IPS-20b (cell line): ENCODE data around the gene ITLN2.
A peak's percentile ranks its signal among the peaks of the same experiment; 100 is the strongest.

Experiments used
- H3K27ac ChIP-seq: one replicate; pipeline ENCODE4 v1.5.1; 2013; ENCODE audit warnings: low read length
- H3K27me3 ChIP-seq: 2 replicates; pipeline ENCODE4 v1.6.1; 2013; ENCODE audit warnings: mild to moderate bottlenecking, low read length, inconsistent platforms; ENCODE audit not compliant: insufficient read depth
- H3K36me3 ChIP-seq: 2 replicates; pipeline ENCODE4 v1.6.1; 2013; ENCODE audit warnings: low read depth, mild to moderate bottlenecking, inconsistent platforms, low read length, moderate library complexity; ENCODE audit not compliant: insufficient read depth
- H3K4me1 ChIP-seq: 2 replicates; pipeline ENCODE4 v1.6.1; 2013; ENCODE audit warnings: mild to moderate bottlenecking, control low read depth, inconsistent platforms, low read length, moderate library complexity; ENCODE audit not compliant: insufficient read depth
- H3K4me3 ChIP-seq: 2 replicates; pipeline ENCODE4 v1.5.1; 2013; ENCODE audit warnings: mild to moderate bottlenecking, low read length, inconsistent platforms
- H3K9ac ChIP-seq: 2 replicates; pipeline ENCODE4 v1.6.1; 2013; ENCODE audit warnings: low read depth, mild to moderate bottlenecking, inconsistent platforms, low read length, moderate library complexity
- H3K9me3 ChIP-seq: 2 replicates; pipeline ENCODE4 v1.6.1; 2013; ENCODE audit warnings: mild to moderate bottlenecking, low read depth, low read length, inconsistent platforms; ENCODE audit not compliant: insufficient read depth

ITLN2 gene

GRCh38 chr1:160981584-160982411 lies 27.2 kb upstream of the ITLN2 start:
- Histone ChIP-seq H3K9me3 (no peaks in the 10 kb centered on the region), H3K27me3 (peaks cover 17% of the 10 kb centered on the region; the same call in 1 of the 2 replicates), H3K9ac (peak overlapping the region; percentile 63), H3K27ac (peak overlapping the region; percentile 15), H3K36me3 (no peaks in the 10 kb centered on the region), H3K4me3 (peak overlapping the region; percentile 46; the same call in 1 of the 2 replicates), H3K4me1 (peaks cover 11% of the 10 kb centered on the region)

- no peak overlapping the region for H3K9ac ChIP-seq
- H3K27me3 ChIP-seq, result peaks cover 17% of the 10 kb centered on the region; the same call in 1 of the 2 replicates
- no peaks in the 10 kb centered on the region for H3K9me3 ChIP-seq
- H3K27ac ChIP-seq, result no peak overlapping the region
- no peaks in the 10 kb centered on the region for H3K36me3 ChIP-seq
- peaks cover 5% of the 10 kb centered on the region for H3K4me1 ChIP-seq
- H3K4me3 ChIP-seq, result no peak overlapping the region
Observed at GRCh38 chr1:160979286-160979685, 24.7 kb upstream of the ITLN2 start.

- peaks cover 5% of the 10 kb centered on the region for H3K4me1 ChIP-seq
- H3K9ac ChIP-seq, result no peak overlapping the region
- H3K27me3 ChIP-seq, result peaks cover 17% of the 10 kb centered on the region; the same call in 1 of the 2 replicates
- no peaks in the 10 kb centered on the region for H3K9me3 ChIP-seq
- no peak overlapping the region for H3K27ac ChIP-seq
- H3K36me3 ChIP-seq, result no peaks in the 10 kb centered on the region
- no peak overlapping the region for H3K4me3 ChIP-seq
Observed at GRCh38 chr1:160978510-160978927, 23.9 kb upstream of the ITLN2 start.

GRCh38 chr1:160975026-160975425 lies 20.4 kb upstream of the ITLN2 start:
- H3K4me1 ChIP-seq, result peaks cover 18% of the 10 kb centered on the region; the same call in 1 of the 2 replicates
- H3K27ac ChIP-seq, result no peak overlapping the region
- H3K9me3 ChIP-seq, result no peaks in the 10 kb centered on the region
- H3K27me3 ChIP-seq, result no peaks in the 10 kb centered on the region
- H3K4me3 ChIP-seq, result no peak overlapping the region
- no peaks in the 10 kb centered on the region for H3K36me3 ChIP-seq
- H3K9ac ChIP-seq, result no peak overlapping the region

- no peak overlapping the region for H3K27ac ChIP-seq
- no peak overlapping the region for H3K4me3 ChIP-seq
- no peaks in the 10 kb centered on the region for H3K36me3 ChIP-seq
- H3K9me3 ChIP-seq, result no peaks in the 10 kb centered on the region
- H3K27me3 ChIP-seq, result no peaks in the 10 kb centered on the region
- no peak overlapping the region for H3K9ac ChIP-seq
- peaks cover 18% of the 10 kb centered on the region; the same call in 1 of the 2 replicates for H3K4me1 ChIP-seq
Observed at GRCh38 chr1:160973491-160973890, 18.9 kb upstream of the ITLN2 start.

- H3K27me3 ChIP-seq, result no peaks in the 10 kb centered on the region
- H3K4me3 ChIP-seq, result no peak overlapping the region
- H3K27ac ChIP-seq, result no peak overlapping the region
- H3K36me3 ChIP-seq, result no peaks in the 10 kb centered on the region
- no peak overlapping the region for H3K9ac ChIP-seq
- peaks cover 18% of the 10 kb centered on the region; the same call in 1 of the 2 replicates for H3K4me1 ChIP-seq
- H3K9me3 ChIP-seq, result no peaks in the 10 kb centered on the region
Observed at GRCh38 chr1:160972939-160973338, 18.3 kb upstream of the ITLN2 start.

GRCh38 chr1:160971618-160972056 lies 17.0 kb upstream of the ITLN2 start:
- Histone ChIP-seq H3K4me3 (peak overlapping the region; percentile 27), H3K36me3 (no peaks in the 10 kb centered on the region), H3K27ac (no peak overlapping the region), H3K9me3 (no peaks in the 10 kb centered on the region), H3K4me1 (peaks cover 18% of the 10 kb centered on the region; the same call in 1 of the 2 replicates), H3K27me3 (no peaks in the 10 kb centered on the region), H3K9ac (peak overlapping the region; percentile 8; the same call in 1 of the 2 replicates)

- H3K9ac ChIP-seq, result no peak overlapping the region
- no peak overlapping the region for H3K4me3 ChIP-seq
- no peak overlapping the region for H3K27ac ChIP-seq
- no peaks in the 10 kb centered on the region for H3K27me3 ChIP-seq
- peaks cover 5% of the 10 kb centered on the region; the same call in 1 of the 2 replicates for H3K4me1 ChIP-seq
- no peaks in the 10 kb centered on the region for H3K9me3 ChIP-seq
- H3K36me3 ChIP-seq, result no peaks in the 10 kb centered on the region
Observed at GRCh38 chr1:160963521-160963920, 8.9 kb upstream of the ITLN2 start.

GRCh38 chr1:160961419-160961818 lies 6.8 kb upstream of the ITLN2 start:
- Histone ChIP-seq H3K4me3 (no peak overlapping the region), H3K9me3 (no peaks in the 10 kb centered on the region), H3K4me1 (peaks cover 5% of the 10 kb centered on the region; the same call in 1 of the 2 replicates), H3K27ac (no peak overlapping the region), H3K27me3 (no peaks in the 10 kb centered on the region), H3K36me3 (no peaks in the 10 kb centered on the region), H3K9ac (no peak overlapping the region)

- Histone ChIP-seq H3K36me3 (no peaks in the 10 kb centered on the region), H3K27ac (no peak overlapping the region), H3K4me1 (peaks cover 5% of the 10 kb centered on the region; the same call in 1 of the 2 replicates), H3K9me3 (no peaks in the 10 kb centered on the region), H3K27me3 (no peaks in the 10 kb centered on the region), H3K4me3 (no peak overlapping the region), H3K9ac (no peak overlapping the region)
Observed at GRCh38 chr1:160956966-160957365, 2.4 kb upstream of the ITLN2 start.

GRCh38 chr1:160953030-160953429 lies 1.6 kb downstream of the ITLN2 start:
- H3K4me3 ChIP-seq, result no peak overlapping the region
- H3K9ac ChIP-seq, result no peak overlapping the region
- H3K36me3 ChIP-seq, result no peaks in the 10 kb centered on the region
- no peak overlapping the region for H3K27ac ChIP-seq
- no peaks in the 10 kb centered on the region for H3K9me3 ChIP-seq
- no peaks in the 10 kb centered on the region for H3K27me3 ChIP-seq
- no peaks in the 10 kb centered on the region for H3K4me1 ChIP-seq

GRCh38 chr1:160952129-160952510 lies 2.5 kb downstream of the ITLN2 start:
- Histone ChIP-seq H3K27ac (no peak overlapping the region), H3K27me3 (no peaks in the 10 kb centered on the region), H3K4me3 (no peak overlapping the region), H3K9me3 (no peaks in the 10 kb centered on the region), H3K4me1 (no peaks in the 10 kb centered on the region; the same call in 1 of the 2 replicates), H3K9ac (no peak overlapping the region), H3K36me3 (no peaks in the 10 kb centered on the region)
